Endothelial cell of umbilical vein (primary cell): ENCODE measurements around the gene SLC25A33.

Source experiments
- CTCF ChIP-seq, 2 donors: IDR thresholded peaks; 1 replicate in 1 of 2; 2 replicates in 1 of 2; pipeline ENCODE4 v1.5.1; 2011; ENCODE audit warnings: low read length in 2 of 2, mild to moderate bottlenecking in 2 of 2, moderate library complexity in 2 of 2, control low read depth in 1 of 2, inconsistent platforms in 1 of 2, low read depth in 1 of 2; ENCODE audit not compliant: insufficient read depth in 1 of 2; ENCODE audit errors: extremely low read depth in 1 of 2
- FOS ChIP-seq: IDR thresholded peaks from 2 replicates; pipeline ENCODE4 v1.6.1; 2011; ENCODE audit warnings: mild to moderate bottlenecking, low read length, moderate library complexity, borderline replicate concordance; ENCODE audit not compliant: insufficient read depth

GRCh38 chr1:9539829-9540550, 725 bp downstream of the SLC25A33 start:
- TF ChIP-seq CTCF (IDR thresholded peaks at IDR 0.05; ENCODE audit: extremely low read depth in 1 of 2, insufficient read depth in 1 of 2, low read depth in 1 of 2, low read length in 2 of 2), result no peak
- TF ChIP-seq FOS, result no peak
